HG03469 (cell line): ENCODE data around the gene YPEL1.
"Not testable (repeated sequence)": the region's sequence is repeated elsewhere in the genome, so short reads cannot be mapped to it uniquely, and the experiment has no call there.

Experiments used
- ATAC-seq: cut with Tn5 transposase; IDR thresholded peaks from one replicate; pipeline ENCODE4 v1.9.1; 2021; ENCODE audit warnings: mild to moderate bottlenecking, moderate library complexity, moderate number of reproducible peaks; ENCODE audit not compliant: unreplicated experiment

Gene YPEL1

DNA sequence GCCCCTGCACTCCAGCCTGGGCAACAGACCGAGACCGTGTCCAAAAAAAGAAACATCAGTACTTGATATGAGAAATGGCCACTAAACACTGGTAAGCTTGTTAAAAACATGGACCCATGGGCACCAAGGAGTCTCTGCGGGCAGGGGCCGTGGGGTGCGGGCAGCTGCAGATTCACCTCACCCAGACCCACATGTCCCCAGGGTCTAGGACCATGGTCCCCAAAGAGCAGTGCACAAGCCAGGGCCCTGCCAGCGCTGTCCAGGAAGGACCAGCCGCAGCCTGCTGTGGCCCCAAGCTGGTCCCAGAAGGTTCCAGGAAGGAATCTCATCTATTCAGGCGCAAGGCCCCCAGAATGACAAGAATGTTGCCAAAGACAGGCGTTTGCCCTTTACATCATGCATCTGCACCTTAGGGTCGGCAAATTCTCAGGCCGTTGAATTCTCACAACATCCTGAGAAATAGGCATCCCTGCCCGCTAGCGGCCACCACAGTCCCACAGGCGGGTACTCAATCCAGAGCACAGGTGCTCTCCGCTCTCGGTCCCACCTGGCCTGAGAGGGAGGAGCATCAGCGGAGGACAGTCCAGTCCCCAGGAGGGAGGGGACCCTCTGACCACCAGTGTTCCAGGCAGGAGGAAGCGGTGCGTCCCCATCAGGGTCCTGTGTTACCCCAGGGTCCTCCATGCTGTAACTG is 9.5 kb downstream of the YPEL1 start:
- ATAC-seq: no peak

DNA sequence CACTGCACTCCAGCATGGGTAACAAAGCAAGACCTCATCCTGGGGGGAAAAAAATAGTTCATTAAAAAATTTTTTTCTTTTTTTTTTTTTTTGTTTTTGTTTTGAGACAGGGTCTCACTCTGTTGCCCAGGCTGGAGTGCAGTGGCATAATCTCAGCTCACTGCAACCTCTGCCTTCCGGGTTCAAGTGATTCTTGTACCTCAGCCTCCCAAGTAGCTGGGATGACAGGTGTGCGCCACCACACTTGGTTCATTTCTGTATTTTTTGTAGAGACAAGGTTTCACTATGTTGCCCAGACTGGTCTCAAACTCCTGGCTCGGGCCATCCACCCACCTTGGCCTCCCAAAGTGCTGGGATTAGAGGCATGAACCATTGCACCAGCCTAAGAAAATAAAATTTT is 11.1 kb downstream of the YPEL1 start:
- ATAC-seq: not testable (repeated sequence)

- not testable (repeated sequence) for ATAC-seq
Measured at GRCh38 chr22:21721195-21721852, 14.3 kb downstream of the YPEL1 start.

DNA sequence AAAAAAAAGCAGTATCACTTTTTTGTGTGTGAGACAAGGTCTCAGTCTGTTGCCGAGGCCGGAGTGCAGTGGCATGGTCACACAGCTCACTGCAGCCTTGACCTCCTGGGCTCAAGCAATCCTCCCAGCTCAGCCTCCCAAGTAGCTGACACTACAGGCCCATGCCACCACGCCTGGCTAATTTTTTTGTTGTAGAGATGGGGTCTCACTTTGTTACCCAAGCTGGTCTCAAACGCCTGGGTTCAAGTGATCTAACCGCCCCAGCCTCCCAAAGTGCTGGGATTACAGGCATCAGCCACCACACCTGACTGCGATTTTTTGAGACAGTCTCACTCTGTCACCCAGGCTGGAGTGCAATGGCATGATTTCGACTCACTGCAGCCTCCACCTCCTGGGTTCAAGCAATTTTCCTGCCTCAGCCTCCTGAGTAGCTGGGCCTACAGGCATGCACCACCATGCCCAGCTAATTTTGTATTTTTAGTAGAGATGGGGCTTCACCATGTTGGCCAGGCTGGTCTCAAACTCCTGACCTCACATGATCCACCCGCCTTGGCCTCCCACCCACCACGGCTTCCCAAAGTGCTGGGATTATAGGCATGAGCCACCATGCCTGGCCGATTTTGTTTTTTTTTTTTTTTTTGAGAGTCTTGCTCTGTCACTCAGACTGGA is 15.3 kb downstream of the YPEL1 start:
- not testable (repeated sequence) for ATAC-seq

- no peak for ATAC-seq
Measured at GRCh38 chr22:21719024-21719423, 16.6 kb downstream of the YPEL1 start.

GRCh38 chr22:21718499-21718898 is 17.1 kb downstream of the YPEL1 start:
- ATAC-seq: no peak

- not testable (repeated sequence) for ATAC-seq
Measured at GRCh38 chr22:21716395-21717122, 19.0 kb downstream of the YPEL1 start.

DNA sequence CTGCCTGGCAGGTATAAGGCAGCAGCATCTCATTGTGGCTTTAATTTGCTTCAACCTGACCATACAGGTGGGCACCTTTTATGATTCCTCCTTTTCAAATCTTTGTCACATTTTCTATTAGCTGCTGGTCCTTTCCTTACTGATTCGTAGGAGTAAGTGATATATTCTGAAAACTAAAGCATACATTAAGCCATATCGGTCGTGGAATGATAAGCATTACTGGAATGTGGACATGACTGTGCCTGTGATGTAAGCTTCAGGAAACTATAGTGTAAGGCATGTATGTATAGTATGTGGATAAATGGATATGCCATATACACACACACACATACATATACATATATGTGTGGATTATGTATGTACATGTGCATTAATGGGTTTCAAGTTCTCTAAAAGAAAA is 20.8 kb downstream of the YPEL1 start:
- no peak for ATAC-seq

DNA sequence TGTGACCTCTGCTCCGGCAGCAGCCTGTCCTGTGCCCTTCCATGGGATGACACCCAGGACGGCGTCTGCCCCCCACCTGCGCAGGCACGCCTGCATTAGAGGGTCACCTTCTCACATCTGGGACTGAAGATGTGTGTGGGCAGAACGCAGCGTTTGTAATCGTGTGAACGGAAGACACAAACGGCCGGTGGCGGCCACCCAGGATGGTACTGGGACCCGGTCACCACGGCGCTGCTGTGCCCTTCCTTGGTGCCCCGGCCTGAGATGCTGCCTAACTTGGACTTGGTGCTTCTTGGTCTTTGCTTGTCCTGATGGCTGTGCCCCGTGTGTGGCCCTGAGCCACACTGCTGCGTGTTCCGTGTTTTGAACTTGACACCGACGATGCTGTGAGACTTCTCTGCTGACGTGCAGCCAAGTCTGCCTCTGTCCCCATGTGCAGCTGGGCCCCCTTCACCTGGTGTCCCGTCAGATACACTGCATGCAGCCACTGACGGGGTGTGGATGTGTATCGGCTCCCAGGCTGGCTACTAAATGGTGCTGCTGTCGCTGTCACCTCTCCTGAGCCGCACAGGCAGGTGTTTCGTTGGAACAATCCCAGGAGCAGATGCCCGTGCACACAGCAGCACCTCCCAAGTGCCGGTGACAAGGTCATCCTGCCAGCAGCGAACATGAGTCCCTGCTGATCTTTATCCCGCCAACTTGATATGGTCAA is 21.4 kb downstream of the YPEL1 start:
- ATAC-seq: no peak

GRCh38 chr22:21713428-21714058 is 22.1 kb downstream of the YPEL1 start:
- ATAC-seq: no peak

DNA sequence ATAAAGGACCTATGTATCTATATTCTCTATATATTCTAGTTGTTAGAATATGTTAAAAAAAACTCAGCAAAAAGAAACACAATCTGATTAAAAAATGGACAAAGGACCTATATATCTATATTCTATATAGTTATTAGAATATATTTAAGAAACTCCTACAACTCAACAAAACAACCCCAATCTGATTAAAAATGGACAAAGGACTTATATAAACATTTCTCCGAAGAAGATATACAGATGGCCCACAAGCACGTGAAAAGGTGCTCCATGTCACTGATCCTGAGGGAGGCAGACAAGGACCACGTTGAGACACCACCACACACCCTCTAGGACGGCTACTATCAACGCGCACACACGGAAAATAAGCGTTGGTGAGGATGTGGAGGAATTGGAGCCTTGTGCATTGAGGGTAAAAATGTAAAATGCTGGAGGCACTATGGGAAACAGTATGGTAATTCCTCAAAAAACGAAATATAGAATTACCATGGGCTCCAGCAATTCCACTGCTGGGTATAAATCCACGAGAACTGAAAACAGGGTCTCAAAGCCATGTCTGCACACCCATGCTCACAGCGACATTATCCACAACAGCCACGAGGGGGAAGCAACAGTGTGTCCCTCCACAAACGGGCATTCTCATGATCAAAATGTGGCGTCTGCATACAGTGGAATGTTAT is 22.7 kb downstream of the YPEL1 start:
- no peak for ATAC-seq

DNA sequence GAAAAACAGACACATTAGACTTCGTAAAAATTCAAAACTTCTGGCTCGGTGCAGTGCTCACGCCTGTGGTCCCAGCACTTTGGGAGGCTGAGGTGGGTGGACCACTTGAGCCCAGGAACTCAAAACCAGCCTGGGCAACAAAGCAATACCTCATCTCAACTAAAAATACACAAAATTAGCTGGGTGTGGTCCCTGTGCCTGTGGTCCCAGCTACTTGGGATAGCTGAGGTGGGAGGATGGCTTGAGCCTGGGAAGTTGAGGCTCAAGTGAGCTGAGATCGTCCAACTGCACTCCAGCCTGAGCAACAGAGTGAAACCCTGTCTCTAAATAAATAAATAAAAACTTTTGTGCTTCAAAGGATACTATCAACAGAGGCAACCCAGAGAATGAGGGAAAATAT is 23.7 kb downstream of the YPEL1 start:
- no peak for ATAC-seq

DNA sequence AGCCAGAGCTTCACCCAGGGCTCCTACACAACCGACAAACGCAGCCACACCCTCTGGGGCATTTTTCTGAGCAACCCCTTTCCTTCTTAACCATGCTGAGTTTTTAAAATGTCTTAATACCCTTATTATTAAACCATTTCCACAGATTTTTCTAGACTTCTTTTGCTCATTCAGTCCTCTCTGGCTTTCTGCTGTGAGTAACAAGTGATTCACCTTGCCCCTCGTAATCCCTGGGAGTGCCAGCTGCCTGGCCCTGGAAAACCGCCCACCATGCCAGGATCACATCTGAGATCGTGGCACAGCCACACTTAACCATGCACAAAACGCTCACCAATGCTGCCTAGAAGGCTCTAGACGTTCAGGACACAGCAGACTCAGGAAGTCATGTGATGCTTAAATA is 25.4 kb downstream of the YPEL1 start:
- ATAC-seq: no peak

GRCh38 chr22:21709688-21710087 is 25.9 kb downstream of the YPEL1 start:
- ATAC-seq: no peak

DNA sequence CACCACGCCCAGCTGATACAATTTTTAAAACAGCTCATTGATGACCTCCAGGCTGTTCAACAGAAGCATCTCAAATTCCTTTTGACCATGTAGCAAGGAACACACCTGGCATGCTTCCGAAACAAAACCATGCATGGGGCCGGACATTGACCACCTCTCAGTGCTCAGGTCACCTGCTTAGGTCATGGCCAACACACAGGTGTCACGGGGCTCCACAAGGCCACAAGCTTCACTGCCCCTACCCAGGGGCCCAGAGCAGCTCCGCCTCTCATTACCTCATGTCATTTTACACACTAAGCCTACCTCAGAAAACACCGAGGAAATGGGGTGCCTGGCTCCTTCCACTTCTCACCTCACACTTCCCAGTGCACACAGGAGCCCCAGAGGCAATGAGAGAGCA is 26.6 kb downstream of the YPEL1 start:
- no peak for ATAC-seq

- ATAC-seq: no peak
Measured at GRCh38 chr22:21707677-21708076, 27.9 kb downstream of the YPEL1 start.

DNA sequence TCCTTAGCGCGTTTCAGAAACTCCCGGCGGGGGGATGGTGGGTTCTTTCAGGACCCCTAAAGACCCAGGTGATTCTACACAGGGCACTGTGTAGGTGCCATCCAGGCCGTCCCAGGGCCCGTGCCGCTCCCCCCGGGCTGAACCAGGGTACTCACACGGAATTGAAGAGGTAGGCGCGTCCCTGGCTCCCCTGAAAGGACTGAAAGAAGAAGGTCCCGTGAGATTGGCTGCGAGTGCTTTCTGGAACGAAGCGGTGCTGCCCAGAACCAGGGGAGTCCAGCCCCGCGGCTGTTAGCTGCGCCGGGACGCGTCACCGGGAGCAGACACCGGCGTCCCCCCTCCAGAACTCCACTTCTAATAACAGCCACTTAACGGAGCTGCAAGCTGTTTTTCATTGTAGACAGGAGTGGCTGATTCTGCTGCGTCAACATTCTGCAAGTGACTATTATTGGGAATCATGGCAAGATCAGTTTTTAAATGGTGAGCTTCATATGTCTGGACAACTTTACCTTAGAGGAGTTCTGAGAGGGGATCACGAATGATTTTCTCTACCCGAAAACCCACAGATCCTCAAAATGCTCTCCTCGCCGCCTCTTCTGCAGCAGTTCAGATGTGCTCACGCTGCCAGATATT is 31.8 kb downstream of the YPEL1 start:
- ATAC-seq: no peak

DNA sequence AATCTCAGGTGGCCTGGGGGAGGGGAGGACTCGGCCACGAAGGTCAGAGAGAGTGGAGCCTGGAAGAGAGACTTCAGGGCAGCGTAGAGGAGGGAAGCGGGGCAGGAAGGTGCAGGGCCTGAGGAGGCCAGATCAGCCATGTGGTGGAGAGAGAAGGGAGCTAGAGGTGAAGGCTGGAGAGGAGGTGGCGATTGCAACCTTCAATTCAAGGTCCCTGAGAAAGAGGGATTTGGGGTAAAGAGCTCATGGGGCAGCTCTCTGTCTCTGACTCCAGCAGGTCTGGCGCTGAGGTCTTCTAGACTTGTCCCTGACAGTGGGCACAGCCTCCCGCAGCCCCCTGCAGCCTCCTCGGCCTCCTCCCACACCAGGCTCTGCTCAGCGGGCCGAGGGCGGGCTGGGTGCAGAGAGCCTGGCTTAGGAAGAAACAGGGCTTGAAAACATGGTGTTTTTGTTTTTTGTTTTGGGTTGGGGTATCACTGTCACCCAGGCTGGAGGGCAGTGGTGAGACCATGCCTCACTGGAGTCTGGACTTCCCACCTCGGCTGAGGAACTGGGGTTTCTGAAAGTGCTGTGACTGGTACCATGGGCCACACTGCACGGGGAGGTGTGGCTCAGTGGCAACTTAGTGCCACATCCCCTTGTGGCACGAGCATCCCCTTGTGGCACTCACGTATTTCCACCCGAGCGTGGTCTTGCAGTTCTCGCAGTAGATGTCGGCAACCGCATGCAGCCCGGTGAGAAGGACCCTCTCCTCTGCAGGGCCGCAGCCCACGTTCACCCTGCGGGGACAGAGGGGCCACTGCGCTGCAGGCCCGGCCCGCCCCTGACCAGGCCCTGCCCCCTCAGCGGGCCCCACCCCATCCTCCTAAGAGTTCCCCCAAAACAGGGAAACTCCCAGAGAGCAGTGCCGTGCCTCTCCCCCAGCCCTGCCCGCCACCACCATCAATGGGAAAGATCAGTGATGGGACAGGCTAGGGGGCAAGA is 32.6 kb downstream of the YPEL1 start:
- no peak for ATAC-seq
